Measurements from ENCODE around the gene HES4.

DNA sequence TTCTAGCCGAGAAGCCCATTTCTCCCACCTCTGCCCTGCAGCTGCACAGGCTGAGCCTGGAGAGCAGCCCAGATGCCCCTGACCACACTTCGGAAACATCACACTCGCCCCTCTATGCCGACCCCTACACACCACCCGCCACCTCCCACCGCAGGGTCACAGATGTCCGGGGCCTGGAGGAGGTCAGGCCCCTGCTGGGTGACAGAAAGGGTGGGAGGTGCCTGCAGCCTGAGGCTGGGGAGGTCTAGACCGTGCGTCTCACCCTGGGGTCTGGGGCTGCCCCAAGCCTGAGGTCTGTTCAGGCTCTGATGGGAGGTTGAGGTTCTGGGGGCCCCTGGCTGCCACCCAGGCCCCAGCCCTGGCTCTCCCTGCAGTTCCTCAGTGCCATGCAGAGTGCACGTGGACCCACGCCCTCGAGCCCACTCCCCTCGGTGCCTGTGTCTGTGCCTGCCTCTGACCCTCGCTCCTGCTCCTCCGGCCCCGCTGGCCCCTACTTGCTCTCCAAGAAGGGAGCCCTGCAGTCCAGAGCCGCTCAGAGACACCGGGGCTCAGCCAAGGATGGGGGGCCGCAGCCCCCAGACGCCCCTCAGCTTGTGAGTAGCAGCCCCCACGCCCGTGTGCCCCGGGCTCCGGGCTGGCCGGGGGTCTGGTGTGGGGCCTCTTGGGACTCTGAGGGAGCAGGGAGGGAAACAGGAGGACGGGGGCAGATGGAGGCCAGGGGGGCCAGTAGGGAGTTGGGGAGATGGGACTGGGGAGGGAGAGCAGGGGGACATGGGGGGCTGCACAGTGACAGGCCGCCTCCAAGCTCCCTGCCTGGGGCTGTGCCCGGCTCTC, 26.2 kb downstream of the HES4 start:
- TF ChIP-seq, protein P1, sequence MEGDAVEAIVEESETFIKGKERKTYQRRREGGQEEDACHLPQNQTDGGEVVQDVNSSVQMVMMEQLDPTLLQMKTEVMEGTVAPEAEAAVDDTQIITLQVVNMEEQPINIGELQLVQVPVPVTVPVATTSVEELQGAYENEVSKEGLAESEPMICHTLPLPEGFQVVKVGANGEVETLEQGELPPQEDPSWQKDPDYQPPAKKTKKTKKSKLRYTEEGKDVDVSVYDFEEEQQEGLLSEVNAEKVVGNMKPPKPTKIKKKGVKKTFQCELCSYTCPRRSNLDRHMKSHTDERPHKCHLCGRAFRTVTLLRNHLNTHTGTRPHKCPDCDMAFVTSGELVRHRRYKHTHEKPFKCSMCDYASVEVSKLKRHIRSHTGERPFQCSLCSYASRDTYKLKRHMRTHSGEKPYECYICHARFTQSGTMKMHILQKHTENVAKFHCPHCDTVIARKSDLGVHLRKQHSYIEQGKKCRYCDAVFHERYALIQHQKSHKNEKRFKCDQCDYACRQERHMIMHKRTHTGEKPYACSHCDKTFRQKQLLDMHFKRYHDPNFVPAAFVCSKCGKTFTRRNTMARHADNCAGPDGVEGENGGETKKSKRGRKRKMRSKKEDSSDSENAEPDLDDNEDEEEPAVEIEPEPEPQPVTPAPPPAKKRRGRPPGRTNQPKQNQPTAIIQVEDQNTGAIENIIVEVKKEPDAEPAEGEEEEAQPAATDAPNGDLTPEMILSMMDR (conservative IDR thresholded peaks at IDR 0.05): no peak
- no peak for TF ChIP-seq ZFX (IDR thresholded peaks at IDR 0.05)
